ENCODE measurements around the gene SLC44A2.

- TF ChIP-seq SP1 (IDR thresholded peaks at IDR 0.05), result no peak
- TF ChIP-seq BHLHE40 (IDR thresholded peaks at IDR 0.05; ENCODE audit: borderline replicate concordance), result no peak
- no peak for TF ChIP-seq SUZ12 (IDR thresholded peaks at IDR 0.05)
- TF ChIP-seq TARDBP (IDR thresholded peaks at IDR 0.05), result no peak
- no peak for TF ChIP-seq FOXM1 (IDR thresholded peaks at IDR 0.05; ENCODE audit: borderline replicate concordance)
- TF ChIP-seq NFRKB (IDR thresholded peaks at IDR 0.05), result no peak
- no peak for TF ChIP-seq LEF1 (IDR thresholded peaks at IDR 0.05; ENCODE audit: borderline replicate concordance)
- TF ChIP-seq CTBP1 (IDR thresholded peaks at IDR 0.05; ENCODE audit: borderline replicate concordance), result no peak
- TF ChIP-seq FOXA1 (IDR thresholded peaks at IDR 0.05), result no peak
- TF ChIP-seq ARNT (IDR thresholded peaks at IDR 0.05), result no peak
Observed at GRCh38 chr19:10631874-10632273, 6.5 kb downstream of the SLC44A2 start.
